ENCODE measurements around the gene CSF3R. TPM values are rescaled to one million over a fixed set of nuclear protein-coding genes. Genes with fewer than 3 reads are reported as not detected.

CSF3R gene
- polyA plus RNA-seq, 1 donor from 2014 or later: not detected

- H3K9me2 ChIP-seq (ENCODE audit: insufficient read depth, low read length): no peaks in the 10 kb centered on the region
- H3K4me2 ChIP-seq (ENCODE audit: low read length): no peak overlapping the region
- H3K79me2 ChIP-seq (replicated peaks; ENCODE audit: insufficient read depth, low read length): no peaks in the 10 kb centered on the region
- no peaks in the 10 kb centered on the region for H3K36me3 ChIP-seq (ENCODE audit: insufficient read depth, low read length)
- H3K9me3 ChIP-seq (ENCODE audit: low read length): no peaks in the 10 kb centered on the region
- no peak overlapping the region for H2AFZ ChIP-seq (ENCODE audit: low read depth, low read length)
- H3K27ac ChIP-seq (ENCODE audit: low read length): no peak overlapping the region
- no peaks in the 10 kb centered on the region for H4K20me1 ChIP-seq (ENCODE audit: insufficient read depth)
- no peak overlapping the region for H3K4me3 ChIP-seq (ENCODE audit: low read length)
- no peaks in the 10 kb centered on the region for H3F3A ChIP-seq (ENCODE audit: insufficient read depth, low read length, poor library complexity, severe bottlenecking)
- TF ChIP-seq SMC3 (conservative IDR thresholded peaks at IDR 0.05; ENCODE audit: poor library complexity): no peak
- no peak for TF ChIP-seq POLR2AphosphoS5 (IDR thresholded peaks at IDR 0.05)
- no peak for TF ChIP-seq REST (IDR thresholded peaks at IDR 0.05; ENCODE audit: borderline replicate concordance)
- TF ChIP-seq MXI1 (conservative IDR thresholded peaks at IDR 0.05; ENCODE audit: poor library complexity, severe bottlenecking): no peak
- TF ChIP-seq RAD21 (conservative IDR thresholded peaks at IDR 0.05): no peak
- no peak for TF ChIP-seq EP300 (conservative IDR thresholded peaks at IDR 0.05; ENCODE audit: poor library complexity, severe bottlenecking)
- no peak for TF ChIP-seq TAF1 (IDR thresholded peaks at IDR 0.05; ENCODE audit: low read depth)
- TF ChIP-seq EZH2 (IDR thresholded peaks at IDR 0.05; ENCODE audit: borderline replicate concordance, insufficient read depth, low read length, poor library complexity, severe bottlenecking): no peak
- TF ChIP-seq, protein P1, sequence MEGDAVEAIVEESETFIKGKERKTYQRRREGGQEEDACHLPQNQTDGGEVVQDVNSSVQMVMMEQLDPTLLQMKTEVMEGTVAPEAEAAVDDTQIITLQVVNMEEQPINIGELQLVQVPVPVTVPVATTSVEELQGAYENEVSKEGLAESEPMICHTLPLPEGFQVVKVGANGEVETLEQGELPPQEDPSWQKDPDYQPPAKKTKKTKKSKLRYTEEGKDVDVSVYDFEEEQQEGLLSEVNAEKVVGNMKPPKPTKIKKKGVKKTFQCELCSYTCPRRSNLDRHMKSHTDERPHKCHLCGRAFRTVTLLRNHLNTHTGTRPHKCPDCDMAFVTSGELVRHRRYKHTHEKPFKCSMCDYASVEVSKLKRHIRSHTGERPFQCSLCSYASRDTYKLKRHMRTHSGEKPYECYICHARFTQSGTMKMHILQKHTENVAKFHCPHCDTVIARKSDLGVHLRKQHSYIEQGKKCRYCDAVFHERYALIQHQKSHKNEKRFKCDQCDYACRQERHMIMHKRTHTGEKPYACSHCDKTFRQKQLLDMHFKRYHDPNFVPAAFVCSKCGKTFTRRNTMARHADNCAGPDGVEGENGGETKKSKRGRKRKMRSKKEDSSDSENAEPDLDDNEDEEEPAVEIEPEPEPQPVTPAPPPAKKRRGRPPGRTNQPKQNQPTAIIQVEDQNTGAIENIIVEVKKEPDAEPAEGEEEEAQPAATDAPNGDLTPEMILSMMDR (IDR thresholded peaks at IDR 0.05; ENCODE audit: poor library complexity, severe bottlenecking): no peak
- H3K27me3 ChIP-seq (ENCODE audit: insufficient read depth, low read depth, low read length): no peaks in the 10 kb centered on the region
- no peak overlapping the region for H3K9ac ChIP-seq (ENCODE audit: low read length)
Observed at GRCh38 chr1:36481771-36482723, 666 bp downstream of the CSF3R start.

DNA sequence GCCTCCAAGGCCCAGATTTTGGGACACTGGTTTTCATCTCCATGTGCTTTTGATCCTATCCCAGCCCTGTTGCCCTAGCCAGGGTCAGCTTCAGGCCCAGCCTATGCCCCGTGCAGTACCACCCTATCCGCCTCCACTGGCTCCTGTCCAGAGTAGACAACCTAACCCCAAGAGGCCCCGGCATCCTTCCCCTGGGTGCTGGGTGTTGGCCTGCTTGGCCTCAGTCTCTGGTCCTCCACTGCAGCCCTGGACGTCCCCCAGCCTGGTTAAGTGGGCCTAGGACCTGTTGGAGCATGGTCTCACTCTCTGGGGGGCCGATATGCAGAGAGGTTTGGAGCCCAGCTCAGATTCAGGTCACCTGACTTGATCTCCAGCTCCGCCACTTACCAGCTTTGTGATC is 1.6 kb downstream of the CSF3R start:
- H4K20me1 ChIP-seq (ENCODE audit: insufficient read depth): no peaks in the 10 kb centered on the region
- no peak overlapping the region for H2AFZ ChIP-seq (ENCODE audit: low read depth, low read length)
- no peaks in the 10 kb centered on the region for H3K9me3 ChIP-seq (ENCODE audit: low read length)
- no peak overlapping the region for H3K4me3 ChIP-seq (ENCODE audit: low read length)
- no peak overlapping the region for H3K27ac ChIP-seq (ENCODE audit: low read length)
- H3K27me3 ChIP-seq (ENCODE audit: insufficient read depth, low read depth, low read length): no peaks in the 10 kb centered on the region
- no peak overlapping the region for H3K9ac ChIP-seq (ENCODE audit: low read length)
- H3K36me3 ChIP-seq (ENCODE audit: insufficient read depth, low read length): no peaks in the 10 kb centered on the region
- no peaks in the 10 kb centered on the region for H3K79me2 ChIP-seq (replicated peaks; ENCODE audit: insufficient read depth, low read length)
- TF ChIP-seq SMC3 (conservative IDR thresholded peaks at IDR 0.05; ENCODE audit: poor library complexity) (no peak), POLR2AphosphoS5 (IDR thresholded peaks at IDR 0.05) (no peak), MXI1 (conservative IDR thresholded peaks at IDR 0.05; ENCODE audit: poor library complexity, severe bottlenecking) (no peak), EZH2 (IDR thresholded peaks at IDR 0.05; ENCODE audit: borderline replicate concordance, insufficient read depth, low read length, poor library complexity, severe bottlenecking) (no peak), RAD21 (conservative IDR thresholded peaks at IDR 0.05) (no peak), TAF1 (IDR thresholded peaks at IDR 0.05; ENCODE audit: low read depth) (no peak), EP300 (conservative IDR thresholded peaks at IDR 0.05; ENCODE audit: poor library complexity, severe bottlenecking) (no peak), REST (IDR thresholded peaks at IDR 0.05; ENCODE audit: borderline replicate concordance) (no peak)
- TF ChIP-seq, protein P1 (IDR thresholded peaks at IDR 0.05; ENCODE audit: poor library complexity, severe bottlenecking): no peak
- no peaks in the 10 kb centered on the region for H3F3A ChIP-seq (ENCODE audit: insufficient read depth, low read length, poor library complexity, severe bottlenecking)
- no peaks in the 10 kb centered on the region for H3K9me2 ChIP-seq (ENCODE audit: insufficient read depth, low read length)
- H3K4me2 ChIP-seq (ENCODE audit: low read length): no peak overlapping the region
